ENCODE data around the gene MTMR10. TPM values are rescaled to one million over a fixed set of nuclear protein-coding genes. Genes with fewer than 3 reads are reported as not detected.

MTMR10 gene
- polyA plus RNA-seq, 1 of the 3 experiments (the other 2 are of a cell fraction): 6.4 TPM

- TF ChIP-seq RXRA (IDR thresholded peaks at IDR 0.05; ENCODE audit: borderline replicate concordance, low read depth): no peak
- TF ChIP-seq EP300 (IDR thresholded peaks at IDR 0.05; ENCODE audit: borderline replicate concordance in 1 of 2, low read depth in 1 of 2, low read length in 1 of 2): no peak
- TF ChIP-seq TCF12 (IDR thresholded peaks at IDR 0.05): no peak
Observed at GRCh38 chr15:30927148-30927761, 64.2 kb downstream of the MTMR10 start (continued).

GRCh38 chr15:30926161-30926560 is 65.3 kb downstream of the MTMR10 start:
- 98% methylated on average over 8 of the region's 8 CpGs for WGBS (ENCODE audit: low lambda C conversion rate)
- Histone ChIP-seq H3F3A (replicated peaks; ENCODE audit: insufficient read depth) (no peaks in the 10 kb centered on the region), H3K4me1 (ENCODE audit: control insufficient read depth in 1 of 2, insufficient read depth in 2 of 2, low read depth in 1 of 2, low read length in 1 of 2) (peaks cover 0 to 24% of the 10 kb centered on the region in 2 experiments; a peak in 2 of 4 replicates), H3K36me3 (replicated peaks in 1 of 2; ENCODE audit: control insufficient read depth in 1 of 2, insufficient read depth in 2 of 2, low read length in 1 of 2) (peaks cover 20 to 62% of the 10 kb centered on the region in 2 experiments), H3K4me3 (ENCODE audit: low read depth in 2 of 2, low read length in 1 of 2) (no peak overlapping the region), H3K9ac (no peak overlapping the region), H3K27ac (ENCODE audit: low read depth in 2 of 2, low read length in 1 of 2) (no peak overlapping the region), H3K4me2 (no peak overlapping the region), H3K27me3 (ENCODE audit: insufficient read depth) (no peaks in the 10 kb centered on the region), H3K9me3 (no peaks in the 10 kb centered on the region), H2AFZ (ENCODE audit: low read depth) (no peak overlapping the region), H3K9me2 (no peaks in the 10 kb centered on the region), H4K20me1 (ENCODE audit: insufficient read depth) (no peaks in the 10 kb centered on the region), H3K79me2 (ENCODE audit: insufficient read depth) (no peaks in the 10 kb centered on the region)
- CTCF ChIA-PET: no interaction called here
- POLR2A ChIA-PET: no interaction called here
- no peak for DNase-seq
- TF ChIP-seq RFX5 (IDR thresholded peaks at IDR 0.05; ENCODE audit: low read length) (no peak), TEAD4 (IDR thresholded peaks at IDR 0.05; ENCODE audit: borderline replicate concordance, insufficient read depth) (no peak), TAF1 (IDR thresholded peaks at IDR 0.05; ENCODE audit: borderline replicate concordance, low read depth, low read length) (no peak), PBX3 (IDR thresholded peaks at IDR 0.05) (no peak), GABPA (IDR thresholded peaks at IDR 0.05; ENCODE audit: low read depth) (no peak), NRF1 (IDR thresholded peaks at IDR 0.05; ENCODE audit: low read depth, low read length) (no peak), FOSL2 (IDR thresholded peaks at IDR 0.05; ENCODE audit: borderline replicate concordance, low read depth) (no peak), RAD21 (IDR thresholded peaks at IDR 0.05; ENCODE audit: low read length) (no peak), CHD2 (IDR thresholded peaks at IDR 0.05; ENCODE audit: low read length, partially characterized antibody) (no peak), JUND (IDR thresholded peaks at IDR 0.05) (no peak), RCOR1 (IDR thresholded peaks at IDR 0.05; ENCODE audit: low read length) (no peak), NFIC (IDR thresholded peaks at IDR 0.05; ENCODE audit: borderline replicate concordance) (no peak), CTCF (IDR thresholded peaks at IDR 0.05) (no peak)
